Tibial nerve (tissue), 4 donors: ENCODE results near the gene CLIP1. TPM values are rescaled to one million over a fixed set of nuclear protein-coding genes. Genes with fewer than 3 reads are reported as not detected.

ENCODE experiments used
- DNase-seq, 2 donors: peaks; one replicate each; pipeline ENCODE4 v3.0.0-alpha.2; 2019; ENCODE audit warnings: low spot score in 2 of 2
- H3K27ac ChIP-seq, 4 donors: fragments of 200-600 bp; sonication (generic) in 3 of 4; one replicate each; pipeline ENCODE4 v1.5.1; 2017 to 2019; ENCODE audit warnings: mild to moderate bottlenecking in 1 of 4
- H3K27me3 ChIP-seq, 2 donors: fragments of 200-600 bp; sonication (generic) in 1 of 2; one replicate each; pipeline versions ENCODE4 v1.5.1 to v1.6.0; 2017 to 2019
- H3K36me3 ChIP-seq, 3 donors: fragments of 200-600 bp; sonication (generic); one replicate each; pipeline ENCODE4 v1.5.1; 2018 to 2019
- H3K4me1 ChIP-seq, 4 donors: fragments of 200-600 bp; sonication (generic) in 3 of 4; one replicate each; pipeline ENCODE4 v1.5.1; 2017 to 2019
- H3K4me3 ChIP-seq, 4 donors: fragments of 200-600 bp; sonication (generic) in 3 of 4; one replicate each; pipeline ENCODE4 v1.5.1; 2017 to 2019; ENCODE audit warnings: mild to moderate bottlenecking in 1 of 4, moderate library complexity in 1 of 4
- H3K9me3 ChIP-seq, 4 donors: fragments of 200-600 bp; sonication (generic) in 3 of 4; one replicate each; pipeline ENCODE4 v1.5.1; 2017 to 2019
- EP300 ChIP-seq, 2 donors: sonication (generic); formaldehyde crosslinking; IDR thresholded peaks; one replicate each; pipeline ENCODE4 v1.6.1; 2017; ENCODE audit warnings: antibody characterized with exemption in 2 of 2, mild to moderate bottlenecking in 1 of 2
- POLR2A ChIP-seq, 2 donors: fragments of 450-650 bp; IDR thresholded peaks; one replicate each; pipeline ENCODE4 v1.6.1; 2017; ENCODE audit warnings: antibody characterized with exemption in 2 of 2, mild to moderate bottlenecking in 2 of 2, moderate library complexity in 2 of 2
- WGBS, 2 donors: methylation state at CpG; one replicate each; pipeline ENCODE4 v1.1.5; 2018; 5-methylcytosine and 5-hydroxymethylcytosine counted together
- total RNA-seq, 4 donors: library from RNA; depleted of rRNA; stranded (reverse); fragments of >200 nt; gene quantifications; one replicate each; pipeline ENCODE4 v1.1.0, GENCODE V29; 2016
- TF ChIP-seq, protein P1 (sequence below), 5 experiments: fragments of 200-600 bp in 3 of 5; fragments of 450-650 bp in 2 of 5; sonication (generic) in 3 of 5; IDR thresholded peaks; one replicate each; pipeline ENCODE4 v1.5.1; 2016 to 2019; ENCODE audit warnings: antibody characterized with exemption in 5 of 5, mild to moderate bottlenecking in 3 of 5, moderate library complexity in 2 of 5

The CLIP1 gene
- total RNA-seq, 4 donors from 2014 or later: 89.2 to 105 (median 90.9) TPM

DNA sequence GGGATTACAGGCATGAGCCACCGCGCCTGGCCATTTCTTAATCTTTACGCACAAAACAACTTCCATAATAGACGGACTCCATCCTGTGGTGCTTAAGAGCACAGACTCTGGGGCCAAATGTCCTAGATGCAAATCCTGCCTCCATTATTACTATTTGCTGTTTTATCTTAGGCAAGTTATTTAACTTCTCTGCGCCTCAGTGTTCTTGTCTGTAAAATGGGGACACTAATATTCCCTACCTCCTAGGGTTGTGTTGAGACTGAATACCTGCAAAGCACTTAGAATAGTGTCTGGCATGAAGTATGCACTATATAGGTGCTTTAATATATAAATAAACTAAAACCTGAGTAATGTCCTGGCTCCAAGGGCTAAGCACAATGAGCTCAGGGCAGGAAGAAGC, 76.4 kb downstream of the CLIP1 start:
- no peaks in the 10 kb centered on the region for H3K27me3 ChIP-seq
- no peaks in the 10 kb centered on the region for H3K4me1 ChIP-seq
- TF ChIP-seq POLR2A (IDR thresholded peaks at IDR 0.05) (no peak), EP300 (IDR thresholded peaks at IDR 0.05) (no peak)
- TF ChIP-seq, protein P1, sequence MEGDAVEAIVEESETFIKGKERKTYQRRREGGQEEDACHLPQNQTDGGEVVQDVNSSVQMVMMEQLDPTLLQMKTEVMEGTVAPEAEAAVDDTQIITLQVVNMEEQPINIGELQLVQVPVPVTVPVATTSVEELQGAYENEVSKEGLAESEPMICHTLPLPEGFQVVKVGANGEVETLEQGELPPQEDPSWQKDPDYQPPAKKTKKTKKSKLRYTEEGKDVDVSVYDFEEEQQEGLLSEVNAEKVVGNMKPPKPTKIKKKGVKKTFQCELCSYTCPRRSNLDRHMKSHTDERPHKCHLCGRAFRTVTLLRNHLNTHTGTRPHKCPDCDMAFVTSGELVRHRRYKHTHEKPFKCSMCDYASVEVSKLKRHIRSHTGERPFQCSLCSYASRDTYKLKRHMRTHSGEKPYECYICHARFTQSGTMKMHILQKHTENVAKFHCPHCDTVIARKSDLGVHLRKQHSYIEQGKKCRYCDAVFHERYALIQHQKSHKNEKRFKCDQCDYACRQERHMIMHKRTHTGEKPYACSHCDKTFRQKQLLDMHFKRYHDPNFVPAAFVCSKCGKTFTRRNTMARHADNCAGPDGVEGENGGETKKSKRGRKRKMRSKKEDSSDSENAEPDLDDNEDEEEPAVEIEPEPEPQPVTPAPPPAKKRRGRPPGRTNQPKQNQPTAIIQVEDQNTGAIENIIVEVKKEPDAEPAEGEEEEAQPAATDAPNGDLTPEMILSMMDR (IDR thresholded peaks at IDR 0.05): no peak
- no peaks in the 10 kb centered on the region for H3K9me3 ChIP-seq
- 93 to 96% methylated on average over 5 of the region's 5 CpGs for WGBS, 2 donors
- DNase-seq: no peak
- H3K27ac ChIP-seq: no peak overlapping the region
- peaks cover 0 to 87% (median 3%) of the 10 kb centered on the region in 3 donors for H3K36me3 ChIP-seq
- H3K4me3 ChIP-seq: no peak overlapping the region

DNA sequence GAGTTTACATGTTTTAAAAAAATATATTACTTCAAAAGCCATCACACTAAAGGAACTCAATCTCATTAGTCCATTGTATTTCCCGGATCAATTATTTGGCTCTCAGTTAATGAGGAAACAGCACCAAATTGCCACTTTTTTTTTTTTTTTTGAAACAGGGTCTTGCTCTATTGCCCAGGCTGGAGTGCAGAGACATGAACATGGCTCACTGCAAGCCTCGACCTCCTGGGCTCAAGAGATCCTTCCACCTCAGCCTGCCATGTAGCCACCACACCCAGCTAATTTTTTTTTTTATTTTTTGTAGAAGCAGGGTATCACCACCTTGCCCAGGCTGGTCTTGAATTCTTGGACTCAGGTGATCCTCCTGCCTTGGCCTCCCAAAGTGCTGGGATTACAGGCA, 77.4 kb downstream of the CLIP1 start:
- Histone ChIP-seq H3K27ac (no peak overlapping the region), H3K9me3 (no peaks in the 10 kb centered on the region), H3K27me3 (no peaks in the 10 kb centered on the region), H3K4me3 (no peak overlapping the region), H3K36me3 (peaks cover 0 to 87% (median 4%) of the 10 kb centered on the region in 3 donors), H3K4me1 (no peaks in the 10 kb centered on the region)
- TF ChIP-seq, protein P1 (IDR thresholded peaks at IDR 0.05): no peak
- no peak for TF ChIP-seq POLR2A (IDR thresholded peaks at IDR 0.05)
- no peak for TF ChIP-seq EP300 (IDR thresholded peaks at IDR 0.05)
- 92 to 94% methylated on average over 2 of the region's 2 CpGs for WGBS, 2 donors
- no peak for DNase-seq

DNA sequence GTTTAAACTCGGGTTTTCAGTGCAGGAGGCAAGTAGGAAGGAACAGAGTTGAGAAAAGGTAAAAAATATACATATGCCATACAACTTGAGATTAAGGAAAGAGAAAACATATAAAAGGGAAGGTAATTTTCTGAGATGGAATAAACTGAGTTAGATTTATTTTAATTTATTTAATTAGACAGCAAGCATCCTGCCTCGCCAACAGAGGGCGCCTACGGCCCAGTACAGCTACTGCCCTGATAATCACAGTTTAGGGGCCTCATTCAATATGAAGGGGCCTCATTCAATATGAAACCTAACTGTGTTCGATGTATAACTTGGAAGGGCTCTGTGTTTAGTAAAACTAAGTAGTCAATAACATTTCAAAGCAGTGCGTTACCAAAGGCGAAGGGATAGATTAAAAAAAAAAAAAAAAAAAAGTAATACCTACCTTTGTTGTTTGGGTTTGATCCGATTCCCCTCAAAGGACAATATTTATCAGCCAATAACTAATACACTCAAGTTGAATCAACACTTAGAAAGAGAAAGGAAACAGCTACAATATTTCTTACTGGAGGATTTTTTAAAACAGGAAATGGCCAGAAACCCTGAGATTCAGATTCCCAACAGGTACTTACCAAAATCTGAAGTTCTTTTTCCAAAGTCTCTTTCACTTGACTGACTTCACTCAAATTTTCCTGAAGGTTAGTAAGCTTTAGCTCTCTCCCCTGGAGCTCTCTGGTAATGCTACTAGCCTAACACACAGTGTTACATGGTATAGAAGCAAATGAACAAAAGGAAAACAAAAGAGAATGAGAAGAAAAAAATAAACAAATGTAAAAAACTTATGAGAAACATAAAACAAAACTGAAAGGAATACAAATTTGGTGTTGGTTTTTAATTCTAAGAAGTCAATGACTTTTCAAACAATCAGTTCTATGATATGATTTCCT, 86.2 kb downstream of the CLIP1 start:
- H3K27ac ChIP-seq: no peak overlapping the region
- WGBS, 2 donors: 80 to 83% methylated on average over 8 of the region's 8 CpGs
- no peak for DNase-seq
- no peaks in the 10 kb centered on the region for H3K4me1 ChIP-seq
- no peak overlapping the region for H3K4me3 ChIP-seq
- TF ChIP-seq EP300 (IDR thresholded peaks at IDR 0.05) (no peak), POLR2A (IDR thresholded peaks at IDR 0.05) (no peak)
- TF ChIP-seq, protein P1 (IDR thresholded peaks at IDR 0.05): peak in 4 of 5 experiments; percentile 17 to 58 (median 39)
- H3K9me3 ChIP-seq: no peaks in the 10 kb centered on the region
- no peaks in the 10 kb centered on the region for H3K27me3 ChIP-seq
- H3K36me3 ChIP-seq: peaks cover 4 to 91% (median 15%) of the 10 kb centered on the region in 3 donors

DNA sequence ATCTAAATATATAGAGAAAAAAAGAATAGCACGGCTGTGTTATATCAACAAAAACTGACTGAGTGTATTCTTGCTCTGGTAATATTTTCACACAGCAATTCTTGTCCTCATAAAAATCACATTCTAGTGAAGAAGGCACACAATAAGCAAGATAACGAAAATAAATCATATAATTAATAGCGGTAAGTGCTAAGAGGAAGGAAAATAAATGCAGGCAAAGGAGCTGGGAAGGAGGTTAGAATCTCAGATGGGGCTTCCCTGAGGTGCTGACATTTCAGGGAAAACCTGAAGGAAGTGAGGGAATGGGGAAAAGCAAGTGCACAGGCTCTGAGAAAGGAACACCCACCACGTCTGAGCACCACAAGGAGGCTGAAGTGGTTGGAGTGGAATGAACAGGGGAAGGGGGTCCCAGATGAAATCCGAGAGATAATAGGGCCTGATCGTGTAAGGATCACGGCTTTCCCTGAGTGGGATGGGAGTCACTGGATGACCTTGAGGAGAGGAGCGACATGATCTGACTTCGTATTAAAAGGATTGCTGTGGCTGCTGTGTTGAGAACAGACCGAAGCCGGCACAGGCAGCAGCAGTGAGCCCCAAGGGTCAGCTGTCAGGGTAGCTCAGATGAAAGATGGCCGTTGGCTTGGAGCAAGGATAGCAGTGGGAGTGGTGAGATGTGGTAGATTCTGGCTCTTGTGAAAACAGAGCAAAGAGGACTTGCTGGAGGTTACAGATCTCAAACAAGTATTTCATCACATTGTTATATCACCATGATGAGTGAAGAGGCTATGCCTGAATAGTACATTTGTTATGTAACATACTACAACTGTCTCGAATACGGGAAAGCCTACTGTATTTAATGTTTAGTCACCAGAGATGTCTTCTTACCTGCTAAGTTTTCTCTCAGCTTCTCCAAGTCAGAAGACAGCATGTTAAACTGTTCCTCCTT, 89.1 kb downstream of the CLIP1 start:
- H3K4me3 ChIP-seq: no peak overlapping the region
- no peaks in the 10 kb centered on the region for H3K9me3 ChIP-seq
- TF ChIP-seq EP300 (IDR thresholded peaks at IDR 0.05) (peak in 1 of 2 donors; percentile 8), POLR2A (IDR thresholded peaks at IDR 0.05) (no peak)
- TF ChIP-seq, protein P1 (IDR thresholded peaks at IDR 0.05): no peak
- no peak for DNase-seq
- H3K36me3 ChIP-seq: peaks cover 0 to 85% (median 15%) of the 10 kb centered on the region in 3 donors
- no peak overlapping the region for H3K27ac ChIP-seq
- no peaks in the 10 kb centered on the region for H3K4me1 ChIP-seq
- 86 to 90% methylated on average over 14 of the region's 14 CpGs for WGBS, 2 donors
- H3K27me3 ChIP-seq: no peaks in the 10 kb centered on the region
